OCI-LY1 (cell line): Measurements from ENCODE around the gene PCDHB16.
"Not testable (repeated sequence)": the region's sequence is repeated elsewhere in the genome, so short reads cannot be mapped to it uniquely, and the experiment has no call there.

Source experiments
- H2AFZ ChIP-seq: fragments of 200-600 bp; sonication (generic), shearing (Covaris generic); 2 replicates; pipeline ENCODE4 v1.6.0; 2014; ENCODE audit warnings: antibody characterized with exemption, mild to moderate bottlenecking, low read length
- H3F3A ChIP-seq: fragments of 200-600 bp; sonication (generic), shearing (Covaris generic); 2 replicates; pipeline ENCODE4 v1.6.0; 2014; ENCODE audit warnings: mild to moderate bottlenecking, antibody characterized with exemption, low read length, moderate library complexity; ENCODE audit not compliant: insufficient read depth
- H3K27ac ChIP-seq: fragments of 200-600 bp; sonication (generic); 2 replicates; pipeline ENCODE4 v1.5.1; 2014; ENCODE audit warnings: low read length, mixed run types, mild to moderate bottlenecking, low read depth; ENCODE audit not compliant: poor library complexity, severe bottlenecking
- H3K27me3 ChIP-seq: fragments of 200-600 bp; sonication (generic); 2 replicates; pipeline ENCODE4 v1.6.0; 2014; ENCODE audit warnings: antibody characterized with exemption, mild to moderate bottlenecking, low read length, moderate library complexity; ENCODE audit not compliant: insufficient read depth
- H3K36me3 ChIP-seq: fragments of 200-600 bp; sonication (generic); 2 replicates; pipeline ENCODE4 v1.6.1; 2014; ENCODE audit warnings: mild to moderate bottlenecking, antibody characterized with exemption, low read length, moderate library complexity, mixed read lengths; ENCODE audit not compliant: insufficient read depth
- H3K4me1 ChIP-seq: fragments of 200-600 bp; sonication (generic); 2 replicates; pipeline ENCODE4 v1.5.1; 2014; ENCODE audit warnings: mild to moderate bottlenecking, low read length, moderate library complexity; ENCODE audit not compliant: insufficient read depth, severe bottlenecking
- H3K4me2 ChIP-seq: fragments of 200-600 bp; sonication (generic), shearing (Covaris generic); 2 replicates; pipeline ENCODE4 v1.6.1; 2014; ENCODE audit warnings: low read length
- H3K4me3 ChIP-seq: fragments of 200-600 bp; sonication (generic); 2 replicates; pipeline ENCODE4 v1.5.1; 2014; ENCODE audit warnings: low read length, low read depth, mild to moderate bottlenecking, mixed read lengths; ENCODE audit not compliant: poor library complexity, severe bottlenecking
- H3K79me2 ChIP-seq: fragments of 200-600 bp; shearing (Covaris generic); 2 replicates; pipeline ENCODE4 v1.6.1; 2016; ENCODE audit warnings: mixed run types, low read length, mixed read lengths; ENCODE audit not compliant: insufficient read depth
- H3K9ac ChIP-seq: fragments of 200-600 bp; sonication (generic), shearing (Covaris generic); 2 replicates; pipeline ENCODE4 v1.6.1; 2014; ENCODE audit warnings: mild to moderate bottlenecking, low read length, mixed read lengths
- H3K9me2 ChIP-seq: fragments of 200-600 bp; sonication (generic), shearing (Covaris generic); 2 replicates; pipeline ENCODE4 v1.6.1; 2014; ENCODE audit warnings: low read depth, mild to moderate bottlenecking, low read length, mixed read lengths
- H3K9me3 ChIP-seq: fragments of 200-600 bp; shearing (Covaris generic); 2 replicates; pipeline ENCODE4 v1.6.1; 2014; ENCODE audit warnings: low read length, mixed read lengths
- H4K20me1 ChIP-seq: fragments of 200-600 bp; sonication (generic), shearing (Covaris generic); 2 replicates; pipeline ENCODE4 v1.6.0; 2016; ENCODE audit warnings: mild to moderate bottlenecking, low read length; ENCODE audit not compliant: insufficient read depth
- CTCF ChIP-seq: fragments of 200-600 bp; sonication (generic), shearing (Covaris generic); IDR thresholded peaks from 2 replicates; pipeline ENCODE4 v1.5.1; 2017; ENCODE audit warnings: mild to moderate bottlenecking, antibody characterized with exemption, low read length, moderate library complexity, mixed read lengths
- EZH2 ChIP-seq: fragments of 200-600 bp; sonication (generic), shearing (Covaris generic); IDR thresholded peaks from 2 replicates; pipeline ENCODE4 v1.8.0; 2017; ENCODE audit warnings: borderline replicate concordance, mixed run types, mild to moderate bottlenecking, antibody characterized with exemption, low read length, moderate library complexity, mixed read lengths

PCDHB16 gene

GRCh38 chr5:141186897-141187512, 4.8 kb downstream of the PCDHB16 start, which contains the start of gene PCDHB9:
Gene PCDHB9, plus strand, starts transcription at chr5:141187161. Its CDS starts 158 bp downstream, at chr5:141187319.
- Histone ChIP-seq H3K4me1 (no peaks in the 10 kb centered on the region), H4K20me1 (no peaks in the 10 kb centered on the region), H3F3A (no peaks in the 10 kb centered on the region), H3K79me2 (no peaks in the 10 kb centered on the region), H3K36me3 (no peaks in the 10 kb centered on the region), H3K27ac (no peak within 1 kb of the TSS), H3K4me2 (peak within 1 kb of the TSS; percentile 19; the same call in 1 of the 2 replicates), H3K9me3 (no peaks in the 10 kb centered on the region), H3K9ac (no peak within 1 kb of the TSS), H2AFZ (no peak within 1 kb of the TSS), H3K9me2 (no peaks in the 10 kb centered on the region), H3K27me3 (no peaks in the 10 kb centered on the region), H3K4me3 (peak within 1 kb of the TSS; percentile 9)
- TF ChIP-seq EZH2: no peak
- TF ChIP-seq CTCF: peak; percentile 92

GRCh38 chr5:141188682-141189081, 6.5 kb downstream of the PCDHB16 start:
- not testable (repeated sequence) for H3K4me2 ChIP-seq, H3K27me3 ChIP-seq, H3K36me3 ChIP-seq, H3K9me3 ChIP-seq, H4K20me1 ChIP-seq, H3K9ac ChIP-seq, H3K79me2 ChIP-seq, H3K4me3 ChIP-seq, H3K27ac ChIP-seq, H2AFZ ChIP-seq, H3F3A ChIP-seq, H3K9me2 ChIP-seq, H3K4me1 ChIP-seq

GRCh38 chr5:141189131-141189530, 6.9 kb downstream of the PCDHB16 start:
- H3K27ac ChIP-seq, H3K9me2 ChIP-seq, H3K79me2 ChIP-seq, H3K27me3 ChIP-seq, H3K9ac ChIP-seq, H3K9me3 ChIP-seq, H3K4me2 ChIP-seq, H3K4me3 ChIP-seq, H3K36me3 ChIP-seq, H3F3A ChIP-seq, H4K20me1 ChIP-seq, H3K4me1 ChIP-seq, H2AFZ ChIP-seq: not testable (repeated sequence)

GRCh38 chr5:141192110-141192725, 10.0 kb downstream of the PCDHB16 start, which contains the start of gene PCDHB10:
Gene PCDHB10, plus strand, starts transcription at chr5:141192353. Its CDS starts 200 bp downstream, at chr5:141192553.
- no peak within 1 kb of the TSS for H3K27ac ChIP-seq
- no peak within 1 kb of the TSS for H3K4me3 ChIP-seq
- peaks cover 3% of the 10 kb centered on the region; the same call in 1 of the 2 replicates for H3K9me3 ChIP-seq
- H3K9me2 ChIP-seq: no peaks in the 10 kb centered on the region
- no peak within 1 kb of the TSS for H3K4me2 ChIP-seq
- H3F3A ChIP-seq: no peaks in the 10 kb centered on the region
- no peaks in the 10 kb centered on the region for H3K36me3 ChIP-seq
- TF ChIP-seq EZH2 (no peak), CTCF (peak; percentile 85)
- H3K9ac ChIP-seq: no peak within 1 kb of the TSS
- H3K79me2 ChIP-seq: no peaks in the 10 kb centered on the region
- H4K20me1 ChIP-seq: no peaks in the 10 kb centered on the region
- no peaks in the 10 kb centered on the region for H3K4me1 ChIP-seq
- H2AFZ ChIP-seq: no peak within 1 kb of the TSS
- no peaks in the 10 kb centered on the region for H3K27me3 ChIP-seq

DNA sequence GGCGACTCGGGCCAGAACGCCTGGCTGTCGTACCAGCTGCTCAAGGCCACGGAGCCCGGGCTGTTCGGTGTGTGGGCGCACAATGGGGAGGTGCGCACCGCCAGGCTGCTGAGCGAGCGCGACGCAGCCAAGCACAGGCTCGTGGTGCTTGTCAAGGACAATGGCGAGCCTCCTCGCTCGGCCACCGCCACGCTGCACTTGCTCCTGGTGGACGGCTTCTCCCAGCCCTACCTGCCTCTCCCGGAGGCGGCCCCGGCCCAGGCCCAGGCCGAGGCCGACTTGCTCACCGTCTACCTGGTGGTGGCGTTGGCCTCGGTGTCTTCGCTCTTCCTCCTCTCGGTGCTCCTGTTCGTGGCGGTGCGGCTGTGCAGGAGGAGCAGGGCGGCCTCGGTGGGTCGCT, 12.1 kb downstream of the PCDHB16 start:
- not testable (repeated sequence) for H3K27ac ChIP-seq, H3K9me3 ChIP-seq, H3K79me2 ChIP-seq, H3K27me3 ChIP-seq, H3K9ac ChIP-seq, H3K9me2 ChIP-seq, H3K4me2 ChIP-seq, H2AFZ ChIP-seq, H3K4me1 ChIP-seq, H4K20me1 ChIP-seq, H3K4me3 ChIP-seq, H3K36me3 ChIP-seq, H3F3A ChIP-seq
